HEK293 (cell line): ENCODE results near the gene CNPY4.

ENCODE experiments used
- CTCF ChIA-PET: fragments of 350-600 bp; formaldehyde crosslinking; extraction: SDS; loops from one replicate; lab custom pipeline; 2021; ENCODE audit warnings: antibody characterized with exemption; lab: Yijun Ruan, JAX
- POLR2A ChIA-PET: fragments of 300-600 bp; formaldehyde crosslinking; extraction: SDS; loops from one replicate; lab custom pipeline; 2020; ENCODE audit warnings: antibody characterized with exemption, inconsistent platforms; lab: Yijun Ruan, JAX
- H3K27ac ChIP-seq: fragments of 200-500 bp; sonication (Bioruptor generic); 2 replicates; pipeline ENCODE4 v1.5.1; 2014; ENCODE audit warnings: low read depth, low read length, control low read depth, inconsistent platforms; ENCODE audit errors: extremely low read depth
- H3K36me3 ChIP-seq, 2 experiments: fragments of 200-500 bp in 1 of 2; sonication (Bioruptor generic) in 1 of 2; 1 replicate in 1 of 2; 2 replicates in 1 of 2; pipeline ENCODE4 v1.5.1; 2014 to 2017; ENCODE audit warnings: inconsistent platforms in 2 of 2, low read length in 2 of 2; ENCODE audit not compliant: control insufficient read depth in 2 of 2, insufficient read depth in 1 of 2
- H3K4me1 ChIP-seq: fragments of 200-500 bp; sonication (Bioruptor generic); 2 replicates; pipeline ENCODE4 v1.5.1; 2014; ENCODE audit warnings: mild to moderate bottlenecking, low read length, inconsistent platforms; ENCODE audit not compliant: control insufficient read depth, insufficient read depth
- H3K4me3 ChIP-seq: 2 replicates; pipeline ENCODE4 v1.5.1; 2011; ENCODE audit warnings: low read depth, mild to moderate bottlenecking, control low read depth, low read length, moderate library complexity
- H3K9me3 ChIP-seq: fragments of 200-500 bp; sonication (Bioruptor generic); 2 replicates; pipeline ENCODE4 v1.5.1; 2014; ENCODE audit warnings: low read depth, low read length, inconsistent platforms; ENCODE audit not compliant: control insufficient read depth, insufficient read depth
- GLI4 ChIP-seq: fragments of 450-650 bp; formaldehyde crosslinking; IDR thresholded peaks from 2 replicates; pipeline ENCODE4 v1.5.1; 2016; ENCODE audit warnings: missing biosample characterization, missing genetic modification characterization
- SCRT1 ChIP-seq: fragments of 450-650 bp; formaldehyde crosslinking; IDR thresholded peaks from 2 replicates; pipeline ENCODE4 v1.5.1; 2016; ENCODE audit warnings: missing biosample characterization, missing genetic modification characterization, borderline replicate concordance
- WT1 ChIP-seq: fragments of 450-650 bp; formaldehyde crosslinking; IDR thresholded peaks from 2 replicates; pipeline ENCODE4 v1.5.1; 2016; ENCODE audit warnings: missing biosample characterization, missing genetic modification characterization
- ZBTB44 ChIP-seq: fragments of 450-650 bp; IDR thresholded peaks from 2 replicates; pipeline ENCODE4 v1.5.1; 2018; ENCODE audit warnings: missing biosample characterization, mild to moderate bottlenecking, missing genetic modification characterization
- ZFP69B ChIP-seq: fragments of 450-650 bp; formaldehyde crosslinking; IDR thresholded peaks from 2 replicates; pipeline ENCODE4 v1.5.1; 2016; ENCODE audit warnings: missing biosample characterization, missing genetic modification characterization
- ZNF133 ChIP-seq: fragments of 450-650 bp; formaldehyde crosslinking; IDR thresholded peaks from 2 replicates; pipeline ENCODE4 v1.5.1; 2016; ENCODE audit warnings: missing biosample characterization, missing genetic modification characterization
- ZNF184 ChIP-seq: fragments of 450-650 bp; IDR thresholded peaks from 2 replicates; pipeline ENCODE4 v1.5.1; 2018; ENCODE audit warnings: missing biosample characterization, mild to moderate bottlenecking, missing genetic modification characterization
- ZNF280D ChIP-seq: fragments of 450-650 bp; formaldehyde crosslinking; IDR thresholded peaks from 2 replicates; pipeline ENCODE4 v1.5.1; 2016; ENCODE audit warnings: missing biosample characterization, missing genetic modification characterization
- ZNF433 ChIP-seq: fragments of 450-650 bp; formaldehyde crosslinking; IDR thresholded peaks from 2 replicates; pipeline ENCODE4 v1.5.1; 2016; ENCODE audit warnings: missing biosample characterization, missing genetic modification characterization, low read depth
- ZNF473 ChIP-seq: fragments of 450-650 bp; formaldehyde crosslinking; IDR thresholded peaks from 2 replicates; pipeline ENCODE4 v1.5.1; 2017; ENCODE audit warnings: missing biosample characterization, missing genetic modification characterization
- ZNF585B ChIP-seq: fragments of 450-650 bp; formaldehyde crosslinking; IDR thresholded peaks from 2 replicates; pipeline ENCODE4 v1.5.1; 2016; ENCODE audit warnings: missing biosample characterization, missing genetic modification characterization
- ZNF664 ChIP-seq: fragments of 450-650 bp; formaldehyde crosslinking; IDR thresholded peaks from 2 replicates; pipeline ENCODE4 v1.5.1; 2016; ENCODE audit warnings: missing biosample characterization, missing genetic modification characterization
- ZSCAN23 ChIP-seq: fragments of 450-650 bp; formaldehyde crosslinking; IDR thresholded peaks from 2 replicates; pipeline ENCODE4 v1.5.1; 2016; ENCODE audit warnings: missing biosample characterization, missing genetic modification characterization
- TF ChIP-seq, protein P1 (sequence below): fragments of 450-650 bp; formaldehyde crosslinking; IDR thresholded peaks from 2 replicates; pipeline ENCODE4 v1.5.1; 2016; ENCODE audit warnings: missing biosample characterization, missing genetic modification characterization
- TF ChIP-seq, protein P2 (sequence below): fragments of 450-650 bp; formaldehyde crosslinking; IDR thresholded peaks from 2 replicates; pipeline ENCODE4 v1.5.1; 2017; ENCODE audit warnings: missing biosample characterization, missing genetic modification characterization
- TF ChIP-seq, protein P3 (sequence below): fragments of 450-650 bp; formaldehyde crosslinking; IDR thresholded peaks from 2 replicates; pipeline ENCODE4 v1.5.1; 2016; ENCODE audit warnings: missing biosample characterization, missing genetic modification characterization
- TF ChIP-seq, protein P4 (sequence below): IDR thresholded peaks from 2 replicates; pipeline ENCODE4 v1.6.1; 2011; ENCODE audit warnings: mild to moderate bottlenecking, low read depth, low read length, borderline replicate concordance
- TF ChIP-seq, protein P5 (sequence below): fragments of 450-650 bp; formaldehyde crosslinking; IDR thresholded peaks from 2 replicates; pipeline ENCODE4 v1.5.0; 2017; ENCODE audit warnings: missing biosample characterization, missing genetic modification characterization, borderline replicate concordance

The CNPY4 gene

GRCh38 chr7:100126239-100126930 lies 7.0 kb downstream of the CNPY4 start (continued):
- TF ChIP-seq, protein P1, sequence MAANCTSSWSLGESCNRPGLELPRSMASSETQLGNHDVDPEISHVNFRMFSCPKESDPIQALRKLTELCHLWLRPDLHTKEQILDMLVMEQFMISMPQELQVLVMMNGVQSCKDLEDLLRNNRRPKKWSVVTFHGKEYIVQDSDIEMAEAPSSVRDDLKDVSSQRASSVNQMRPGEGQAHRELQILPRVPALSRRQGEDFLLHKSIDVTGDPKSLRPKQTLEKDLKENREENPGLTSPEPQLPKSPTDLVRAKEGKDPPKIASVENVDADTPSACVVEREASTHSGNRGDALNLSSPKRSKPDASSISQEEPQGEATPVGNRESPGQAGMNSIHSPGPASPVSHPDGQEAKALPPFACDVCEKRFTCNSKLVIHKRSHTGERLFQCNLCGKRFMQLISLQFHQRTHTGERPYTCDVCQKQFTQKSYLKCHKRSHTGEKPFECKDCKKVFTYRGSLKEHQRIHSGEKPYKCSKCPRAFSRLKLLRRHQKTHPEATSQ (tag by site-specific recombination) = 0 out of 2 replicates have a peak, but pooled peaks have one; percentile 9
- TF ChIP-seq ZFP69B = peak; percentile 10; the same call in 1 of the 2 replicates
- no peak for TF ChIP-seq WT1 (tag by site-specific recombination)
- peak; percentile 43; the same call in 1 of the 2 replicates for TF ChIP-seq ZBTB44 (tag by site-specific recombination)
- 0 out of 2 replicates have a peak, but pooled peaks have one; percentile 7 for TF ChIP-seq SCRT1 (tag by site-specific recombination)
- TF ChIP-seq, protein P2, sequence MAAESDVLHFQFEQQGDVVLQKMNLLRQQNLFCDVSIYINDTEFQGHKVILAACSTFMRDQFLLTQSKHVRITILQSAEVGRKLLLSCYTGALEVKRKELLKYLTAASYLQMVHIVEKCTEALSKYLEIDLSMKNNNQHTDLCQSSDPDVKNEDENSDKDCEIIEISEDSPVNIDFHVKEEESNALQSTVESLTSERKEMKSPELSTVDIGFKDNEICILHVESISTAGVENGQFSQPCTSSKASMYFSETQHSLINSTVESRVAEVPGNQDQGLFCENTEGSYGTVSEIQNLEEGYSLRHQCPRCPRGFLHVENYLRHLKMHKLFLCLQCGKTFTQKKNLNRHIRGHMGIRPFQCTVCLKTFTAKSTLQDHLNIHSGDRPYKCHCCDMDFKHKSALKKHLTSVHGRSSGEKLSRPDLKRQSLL (tag by site-specific recombination) = 0 out of 2 replicates have a peak, but pooled peaks have one; percentile 22
- peak; percentile 51; the same call in 1 of the 2 replicates for TF ChIP-seq ZNF184 (tag by site-specific recombination)
- TF ChIP-seq GLI4 (tag by site-specific recombination) = peak; percentile 70; the same call in 1 of the 2 replicates
- peak; percentile 11; the same call in 1 of the 2 replicates for TF ChIP-seq ZNF280D

DNA sequence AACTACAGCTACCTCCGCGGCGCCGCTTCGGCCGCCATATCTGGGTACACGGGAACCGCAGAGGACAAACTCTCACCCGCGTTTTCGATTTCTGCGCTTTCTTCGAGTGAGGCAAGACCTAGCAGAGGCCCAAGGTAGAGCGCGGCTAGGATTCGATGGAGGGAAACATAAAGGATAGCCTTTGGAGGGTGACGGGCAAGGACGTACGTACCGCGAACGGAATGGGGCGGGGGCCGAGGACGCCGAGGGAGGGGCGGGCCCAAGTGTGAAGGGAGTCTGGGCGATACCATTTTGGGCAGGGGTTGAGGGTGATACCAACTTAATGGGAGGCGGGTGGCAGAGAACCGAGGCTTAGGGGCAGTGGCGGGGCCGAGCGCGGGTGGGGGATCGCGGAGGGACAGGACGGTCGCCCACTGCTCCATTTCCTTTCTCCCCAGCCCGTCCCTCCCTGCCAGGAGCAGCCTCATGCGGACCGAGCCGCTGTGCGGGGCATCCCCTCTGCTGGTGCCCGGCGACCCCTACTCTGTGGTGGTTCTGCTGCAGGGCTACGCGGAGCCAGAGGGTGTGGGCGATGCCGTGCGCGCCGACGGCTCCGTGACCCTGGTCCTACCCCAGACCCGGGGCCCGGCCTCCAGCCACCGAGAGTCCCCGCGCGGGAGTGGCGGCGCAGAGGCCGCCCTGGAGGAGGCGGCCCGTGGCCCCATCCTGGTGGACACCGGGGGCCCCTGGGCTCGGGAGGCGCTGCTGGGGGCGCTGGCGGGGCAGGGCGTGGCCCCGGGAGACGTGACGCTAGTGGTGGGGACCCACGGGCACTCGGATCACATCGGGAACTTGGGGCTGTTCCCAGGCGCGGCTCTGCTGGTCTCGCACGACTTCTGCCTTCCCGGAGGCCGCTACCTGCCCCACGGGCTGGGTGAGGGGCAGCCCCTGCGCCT lies 7.8 kb downstream of the CNPY4 start, which contains the start of gene MBLAC1:
TSS of gene MBLAC1 (plus strand) at position 37 of the 935 bp plus-strand sequence. CDS start at position 466, 429 bp downstream.
- CTCF ChIA-PET = interaction anchor here (0.6 to 1.4 kb wide), 4 partner anchors 25 to 284 kb away, joined by 3 to 10 read pairs (median 3); no protein-coding TSS in a partner anchor
- H3K27ac ChIP-seq = peak within 1 kb of the TSS; percentile 98
- peak within 1 kb of the TSS; percentile 79 for H3K4me3 ChIP-seq
- POLR2A ChIA-PET = interaction anchor here (0.7 to 8.4 kb wide), 13 partner anchors 13 to 303 kb away, joined by 3 to 81 read pairs (median 4); partner anchors contain the start of genes AP4M1, GPC2, LAMTOR4 and MCM7
- H3K9me3 ChIP-seq = no peaks in the 10 kb centered on the region
- H3K36me3 ChIP-seq = peaks cover 0 to 11% of the 10 kb centered on the region in 2 experiments; a peak in 2 of 3 replicates
- no peaks in the 10 kb centered on the region; the same call in 1 of the 2 replicates for H3K4me1 ChIP-seq
- TF ChIP-seq ZNF585B (tag by site-specific recombination) = no peak
- TF ChIP-seq ZSCAN23 (tag by site-specific recombination) = no peak
- 0 out of 2 replicates have a peak, but pooled peaks have one; percentile 27 for TF ChIP-seq ZNF133 (tag by site-specific recombination)
- TF ChIP-seq, protein P3, sequence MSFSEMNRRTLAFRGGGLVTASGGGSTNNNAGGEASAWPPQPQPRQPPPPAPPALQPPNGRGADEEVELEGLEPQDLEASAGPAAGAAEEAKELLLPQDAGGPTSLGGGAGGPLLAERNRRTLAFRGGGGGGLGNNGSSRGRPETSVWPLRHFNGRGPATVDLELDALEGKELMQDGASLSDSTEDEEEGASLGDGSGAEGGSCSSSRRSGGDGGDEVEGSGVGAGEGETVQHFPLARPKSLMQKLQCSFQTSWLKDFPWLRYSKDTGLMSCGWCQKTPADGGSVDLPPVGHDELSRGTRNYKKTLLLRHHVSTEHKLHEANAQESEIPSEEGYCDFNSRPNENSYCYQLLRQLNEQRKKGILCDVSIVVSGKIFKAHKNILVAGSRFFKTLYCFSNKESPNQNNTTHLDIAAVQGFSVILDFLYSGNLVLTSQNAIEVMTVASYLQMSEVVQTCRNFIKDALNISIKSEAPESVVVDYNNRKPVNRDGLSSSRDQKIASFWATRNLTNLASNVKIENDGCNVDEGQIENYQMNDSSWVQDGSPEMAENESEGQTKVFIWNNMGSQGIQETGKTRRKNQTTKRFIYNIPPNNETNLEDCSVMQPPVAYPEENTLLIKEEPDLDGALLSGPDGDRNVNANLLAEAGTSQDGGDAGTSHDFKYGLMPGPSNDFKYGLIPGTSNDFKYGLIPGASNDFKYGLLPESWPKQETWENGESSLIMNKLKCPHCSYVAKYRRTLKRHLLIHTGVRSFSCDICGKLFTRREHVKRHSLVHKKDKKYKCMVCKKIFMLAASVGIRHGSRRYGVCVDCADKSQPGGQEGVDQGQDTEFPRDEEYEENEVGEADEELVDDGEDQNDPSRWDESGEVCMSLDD (tag by site-specific recombination) = no peak
- peak; percentile 63 for TF ChIP-seq WT1 (tag by site-specific recombination)
- no peak for TF ChIP-seq ZNF433 (tag by site-specific recombination)
- TF ChIP-seq, protein P4, sequence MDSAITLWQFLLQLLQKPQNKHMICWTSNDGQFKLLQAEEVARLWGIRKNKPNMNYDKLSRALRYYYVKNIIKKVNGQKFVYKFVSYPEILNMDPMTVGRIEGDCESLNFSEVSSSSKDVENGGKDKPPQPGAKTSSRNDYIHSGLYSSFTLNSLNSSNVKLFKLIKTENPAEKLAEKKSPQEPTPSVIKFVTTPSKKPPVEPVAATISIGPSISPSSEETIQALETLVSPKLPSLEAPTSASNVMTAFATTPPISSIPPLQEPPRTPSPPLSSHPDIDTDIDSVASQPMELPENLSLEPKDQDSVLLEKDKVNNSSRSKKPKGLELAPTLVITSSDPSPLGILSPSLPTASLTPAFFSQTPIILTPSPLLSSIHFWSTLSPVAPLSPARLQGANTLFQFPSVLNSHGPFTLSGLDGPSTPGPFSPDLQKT = no peak
- 0 out of 2 replicates have a peak, but pooled peaks have one; percentile 30 for TF ChIP-seq ZNF664 (tag by site-specific recombination)
- TF ChIP-seq, protein P5, sequence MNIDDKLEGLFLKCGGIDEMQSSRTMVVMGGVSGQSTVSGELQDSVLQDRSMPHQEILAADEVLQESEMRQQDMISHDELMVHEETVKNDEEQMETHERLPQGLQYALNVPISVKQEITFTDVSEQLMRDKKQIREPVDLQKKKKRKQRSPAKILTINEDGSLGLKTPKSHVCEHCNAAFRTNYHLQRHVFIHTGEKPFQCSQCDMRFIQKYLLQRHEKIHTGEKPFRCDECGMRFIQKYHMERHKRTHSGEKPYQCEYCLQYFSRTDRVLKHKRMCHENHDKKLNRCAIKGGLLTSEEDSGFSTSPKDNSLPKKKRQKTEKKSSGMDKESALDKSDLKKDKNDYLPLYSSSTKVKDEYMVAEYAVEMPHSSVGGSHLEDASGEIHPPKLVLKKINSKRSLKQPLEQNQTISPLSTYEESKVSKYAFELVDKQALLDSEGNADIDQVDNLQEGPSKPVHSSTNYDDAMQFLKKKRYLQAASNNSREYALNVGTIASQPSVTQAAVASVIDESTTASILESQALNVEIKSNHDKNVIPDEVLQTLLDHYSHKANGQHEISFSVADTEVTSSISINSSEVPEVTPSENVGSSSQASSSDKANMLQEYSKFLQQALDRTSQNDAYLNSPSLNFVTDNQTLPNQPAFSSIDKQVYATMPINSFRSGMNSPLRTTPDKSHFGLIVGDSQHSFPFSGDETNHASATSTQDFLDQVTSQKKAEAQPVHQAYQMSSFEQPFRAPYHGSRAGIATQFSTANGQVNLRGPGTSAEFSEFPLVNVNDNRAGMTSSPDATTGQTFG (tag by site-specific recombination) = no peak
- TF ChIP-seq ZNF473 = no peak
